K562 (cell line): Measurements from ENCODE around the gene SUFU. TPM values are rescaled to one million over a fixed set of nuclear protein-coding genes. Genes with fewer than 3 reads are reported as not detected.
A peak's percentile ranks its signal among the peaks of the same experiment; 100 is the strongest.

Experiments
- AFF1 ChIP-seq, 2 experiments: fragments of 450-650 bp; IDR thresholded peaks; 2 replicates each; pipeline ENCODE4 v1.6.1; 2018; ENCODE audit warnings: mild to moderate bottlenecking in 2 of 2, low read depth in 1 of 2; ENCODE audit not compliant: partially characterized antibody in 2 of 2
- CHD1 ChIP-seq: fragments of 200-600 bp; sonication (generic); IDR thresholded peaks from one replicate; pipeline ENCODE4 v1.6.1; 2012; ENCODE audit warnings: mild to moderate bottlenecking, moderate library complexity, low read length, inconsistent platforms
- CREM ChIP-seq: IDR thresholded peaks from 2 replicates; pipeline ENCODE4 v1.6.1; 2014; ENCODE audit warnings: antibody characterized with exemption, low read depth
- ETS1 ChIP-seq: conservative IDR thresholded peaks from 2 replicates; pipeline ENCODE4 v1.6.1; 2011; ENCODE audit warnings: low read depth, mild to moderate bottlenecking, low read length; ENCODE audit not compliant: control insufficient read depth
- HMG20B ChIP-seq: fragments of 250-450 bp; sonication (Bioruptor Pico); IDR thresholded peaks from 2 replicates; pipeline ENCODE4 v1.5.0; 2021; ENCODE audit warnings: mild to moderate bottlenecking
- IRF1 ChIP-seq: sonication (generic); formaldehyde crosslinking; IDR thresholded peaks from 2 replicates; pipeline ENCODE4 v1.8.0; 2022; ENCODE audit warnings: missing genetic modification reagents, mild to moderate bottlenecking, borderline replicate concordance
- KLF16 ChIP-seq: IDR thresholded peaks from 2 replicates; pipeline ENCODE4 v1.6.1; 2016; ENCODE audit warnings: antibody characterized with exemption
- LCOR ChIP-seq: sonication (generic); formaldehyde crosslinking; IDR thresholded peaks from 2 replicates; pipeline ENCODE4 v1.8.0; 2022; ENCODE audit warnings: mild to moderate bottlenecking, missing genetic modification reagents
- NEUROD1 ChIP-seq: fragments of 150-350 bp; IDR thresholded peaks from 2 replicates; pipeline ENCODE4 v1.6.1; 2014; ENCODE audit warnings: borderline replicate concordance, low read length, low read depth; ENCODE audit not compliant: partially characterized antibody
- NR1H2 ChIP-seq: sonication (generic); formaldehyde crosslinking; IDR thresholded peaks from 2 replicates; pipeline ENCODE4 v1.4.0; 2020; ENCODE audit warnings: mild to moderate bottlenecking, missing genetic modification reagents
- TBP ChIP-seq: optimal IDR thresholded peaks from 2 replicates; pipeline ENCODE3; 2011; ENCODE audit warnings: low read depth, low read length, improper control_type of control experiment
- ZBTB1 ChIP-seq: sonication (generic); formaldehyde crosslinking; IDR thresholded peaks from 2 replicates; pipeline ENCODE4 v1.8.1; 2023; ENCODE audit warnings: missing genetic modification reagents, low read depth, mild to moderate bottlenecking, borderline replicate concordance
- ZNF699 ChIP-seq: fragments of 250-450 bp; sonication (Bioruptor Pico); IDR thresholded peaks from 2 replicates; pipeline ENCODE4 v1.8.0; 2021; ENCODE audit warnings: mild to moderate bottlenecking, moderate library complexity; ENCODE audit not compliant: insufficient replicate concordance
- polyA plus RNA-seq, 8 experiments: library from polyadenylated mRNA; depleted of rRNA in 4 of 8; stranded (reverse) in 5 of 8; unstranded in 3 of 8; fragments of >200 nt; fragmentation: Nextera tagmentation in 2 of 8; fragmentation: Illumina TruSeq in 1 of 8; extraction: Ambion mirVana in 2 of 8; extraction: Trizol in 1 of 8; gene quantifications; 2 replicates each; pipeline versions ENCODE4 v1.2.1 to v1.2.3, GENCODE V29; 2011 to 2014; ENCODE audit warnings: inconsistent platforms in 1 of 8, missing spikeins in 1 of 8
- total RNA-seq, 7 experiments: library from RNA; depleted of rRNA in 6 of 7; stranded (reverse); fragments of >200 nt in 6 of 7; fragmentation: Illumina TruSeq in 2 of 7; extraction: Trizol in 2 of 7; gene quantifications; 2 replicates each; pipeline versions ENCODE4 v1.2.1 to v1.2.3, GENCODE V29; 2011 to 2021; ENCODE audit warnings: low replicate concordance in 1 of 7
- TF ChIP-seq, protein P1 (sequence below): fragments of 250-450 bp; sonication (Bioruptor Pico); IDR thresholded peaks from 2 replicates; pipeline ENCODE4 v1.8.0; 2021; ENCODE audit warnings: borderline replicate concordance, mild to moderate bottlenecking, moderate library complexity; ENCODE audit not compliant: poor library complexity, severe bottlenecking
- TF ChIP-seq, protein P2 (sequence below): fragments of 250-450 bp; sonication (Bioruptor Pico); IDR thresholded peaks from 2 replicates; pipeline ENCODE4 v1.8.0; 2021; ENCODE audit warnings: moderate library complexity, mild to moderate bottlenecking, inconsistent platforms

SUFU gene
- total and polyA plus RNA-seq, 9 of the 15 experiments (the other 6 are each of a cell fraction or from before 2014, with no cell fraction given): 0.59 to 6.3 (median 0.82) TPM

GRCh38 chr10:102461187-102462054, 42.4 kb upstream of the SUFU start (continued):
- TF ChIP-seq IRF1 (CRISPR knock-in tag): no peak
- peak; percentile 37 for TF ChIP-seq TBP
- no peak for TF ChIP-seq KLF16
- TF ChIP-seq CHD1: no peak
- TF ChIP-seq HMG20B (CRISPR knock-in tag): no peak
- TF ChIP-seq NR1H2 (CRISPR knock-in tag): no peak
- TF ChIP-seq ZNF699 (CRISPR knock-in tag): no peak
- no peak for TF ChIP-seq LCOR (CRISPR knock-in tag)
- TF ChIP-seq ZBTB1 (CRISPR knock-in tag): peak; percentile 86; the same call in 1 of the 2 replicates
- peak; percentile 71 for TF ChIP-seq CREM
- TF ChIP-seq, protein P1, sequence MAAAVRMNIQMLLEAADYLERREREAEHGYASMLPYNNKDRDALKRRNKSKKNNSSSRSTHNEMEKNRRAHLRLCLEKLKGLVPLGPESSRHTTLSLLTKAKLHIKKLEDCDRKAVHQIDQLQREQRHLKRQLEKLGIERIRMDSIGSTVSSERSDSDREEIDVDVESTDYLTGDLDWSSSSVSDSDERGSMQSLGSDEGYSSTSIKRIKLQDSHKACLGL: peak; percentile 26
- TF ChIP-seq, protein P2, sequence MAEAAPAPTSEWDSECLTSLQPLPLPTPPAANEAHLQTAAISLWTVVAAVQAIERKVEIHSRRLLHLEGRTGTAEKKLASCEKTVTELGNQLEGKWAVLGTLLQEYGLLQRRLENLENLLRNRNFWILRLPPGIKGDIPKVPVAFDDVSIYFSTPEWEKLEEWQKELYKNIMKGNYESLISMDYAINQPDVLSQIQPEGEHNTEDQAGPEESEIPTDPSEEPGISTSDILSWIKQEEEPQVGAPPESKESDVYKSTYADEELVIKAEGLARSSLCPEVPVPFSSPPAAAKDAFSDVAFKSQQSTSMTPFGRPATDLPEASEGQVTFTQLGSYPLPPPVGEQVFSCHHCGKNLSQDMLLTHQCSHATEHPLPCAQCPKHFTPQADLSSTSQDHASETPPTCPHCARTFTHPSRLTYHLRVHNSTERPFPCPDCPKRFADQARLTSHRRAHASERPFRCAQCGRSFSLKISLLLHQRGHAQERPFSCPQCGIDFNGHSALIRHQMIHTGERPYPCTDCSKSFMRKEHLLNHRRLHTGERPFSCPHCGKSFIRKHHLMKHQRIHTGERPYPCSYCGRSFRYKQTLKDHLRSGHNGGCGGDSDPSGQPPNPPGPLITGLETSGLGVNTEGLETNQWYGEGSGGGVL (CRISPR knock-in tag): no peak
- TF ChIP-seq ETS1: 0 out of 2 replicates have a peak, but pooled peaks have one; percentile 21
- TF ChIP-seq AFF1 (IDR thresholded peaks at IDR 0.05; ENCODE audit: low read depth in 1 of 2, partially characterized antibody in 2 of 2): no peak
- no peak for TF ChIP-seq NEUROD1
